HG03558 (cell line): ENCODE results near the gene ACTR1B.
"Not testable (repeated sequence)": the region's sequence is repeated elsewhere in the genome, so short reads cannot be mapped to it uniquely, and the experiment has no call there.

ENCODE experiments used
- ATAC-seq: cut with Tn5 transposase; IDR thresholded peaks from one replicate; pipeline ENCODE4 v1.9.1; 2021; ENCODE audit warnings: moderate number of reproducible peaks; ENCODE audit not compliant: unreplicated experiment; ENCODE audit errors: extremely low read depth

ACTR1B gene

GRCh38 chr2:97660044-97660774 is 3.6 kb downstream of the ACTR1B start:
- ATAC-seq = no peak

- ATAC-seq = no peak
These were observed 4.4 kb downstream of the ACTR1B start for GRCh38 chr2:97659256-97660043.

GRCh38 chr2:97658691-97659157 is 5.1 kb downstream of the ACTR1B start:
- ATAC-seq = no peak

GRCh38 chr2:97657986-97658690 is 5.7 kb downstream of the ACTR1B start:
- no peak for ATAC-seq

- ATAC-seq = no peak
These were observed 6.8 kb downstream of the ACTR1B start for GRCh38 chr2:97656905-97657587.

GRCh38 chr2:97656129-97656755 is 7.6 kb downstream of the ACTR1B start:
- no peak for ATAC-seq

GRCh38 chr2:97654791-97655190 is 9.1 kb downstream of the ACTR1B start:
- no peak for ATAC-seq

- ATAC-seq = no peak
These were observed 9.5 kb downstream of the ACTR1B start for GRCh38 chr2:97654309-97654708.

- ATAC-seq = no peak
These were observed 10.0 kb downstream of the ACTR1B start for GRCh38 chr2:97653874-97654273.

- no peak for ATAC-seq
These were observed 10.4 kb downstream of the ACTR1B start for GRCh38 chr2:97653473-97653872.

- ATAC-seq = no peak
These were observed 12.7 kb downstream of the ACTR1B start for GRCh38 chr2:97651114-97651513.

GRCh38 chr2:97646977-97647376 is 16.9 kb downstream of the ACTR1B start:
- ATAC-seq = no peak

GRCh38 chr2:97645695-97646629 is 17.9 kb downstream of the ACTR1B start, which contains the start of gene COX5B:
Gene COX5B (plus strand): TSS chr2:97646062. CDS start chr2:97646087, 25 bp downstream.
- ATAC-seq = peak; percentile 88

GRCh38 chr2:97645112-97645694 is 18.6 kb downstream of the ACTR1B start:
- peak; percentile 9 for ATAC-seq

- no peak for ATAC-seq
These were observed 19.7 kb downstream of the ACTR1B start for GRCh38 chr2:97644023-97644717.

GRCh38 chr2:97626049-97626430 is 37.8 kb downstream of the ACTR1B start:
- not testable (repeated sequence) for ATAC-seq

- ATAC-seq = not testable (repeated sequence)
These were observed 38.3 kb downstream of the ACTR1B start for GRCh38 chr2:97625354-97626048.
